GM12878 (cell line): ENCODE data around the gene LAS1L. TPM values are rescaled to one million over a fixed set of nuclear protein-coding genes. Genes with fewer than 3 reads are reported as not detected.

Source experiments
- JUND ChIP-seq: IDR thresholded peaks from 2 replicates; pipeline ENCODE4 v1.6.1; 2012; ENCODE audit warnings: low read depth, mild to moderate bottlenecking, low read length, improper control_type of control experiment, moderate library complexity
- MEF2B ChIP-seq: fragments of 450-650 bp; IDR thresholded peaks from 2 replicates; pipeline ENCODE4 v1.6.1; 2018; ENCODE audit warnings: mild to moderate bottlenecking, moderate library complexity; ENCODE audit not compliant: partially characterized antibody, poor library complexity, severe bottlenecking
- MXI1 ChIP-seq: fragments of 150-350 bp; IDR thresholded peaks from 2 replicates; pipeline ENCODE4 v1.6.1; 2011; ENCODE audit warnings: low read depth, mild to moderate bottlenecking, inconsistent platforms, low read length, improper control_type of control experiment
- PAX5 ChIP-seq: IDR thresholded peaks from 2 replicates; pipeline ENCODE4 v1.6.1; 2011; ENCODE audit warnings: low read depth, low read length, borderline replicate concordance
- SUPT20H ChIP-seq: IDR thresholded peaks from 2 replicates; pipeline ENCODE4 v1.6.1; 2011; ENCODE audit warnings: low read depth, mild to moderate bottlenecking, low read length, moderate library complexity, borderline replicate concordance; ENCODE audit not compliant: control insufficient read depth
- TCF7 ChIP-seq: IDR thresholded peaks from 2 replicates; pipeline ENCODE4 v1.6.1; 2014; ENCODE audit warnings: antibody characterized with exemption, borderline replicate concordance
- ZNF24 ChIP-seq: fragments of 450-650 bp; IDR thresholded peaks from 2 replicates; pipeline ENCODE4 v1.6.1; 2017; ENCODE audit warnings: antibody characterized with exemption, mild to moderate bottlenecking
- polyA plus RNA-seq, 11 experiments: library from polyadenylated mRNA; depleted of rRNA in 4 of 11; unstranded in 6 of 11; stranded (reverse) in 5 of 11; fragments of >200 nt; fragmentation: Nextera tagmentation in 4 of 11; fragmentation: Illumina TruSeq in 1 of 11; extraction: Ambion mirVana in 4 of 11; extraction: Trizol in 1 of 11; gene quantifications; 1 replicate in 1 of 11; 2 replicates in 10 of 11; pipeline versions ENCODE4 v1.2.1 to v1.2.3, GENCODE V29; 2011 to 2016; ENCODE audit warnings: inconsistent platforms in 2 of 11, missing spikeins in 2 of 11, low read depth in 1 of 11
- total RNA-seq, 4 experiments: library from RNA; depleted of rRNA in 3 of 4; stranded (reverse); fragments of >200 nt in 3 of 4; fragmentation: Illumina TruSeq in 1 of 4; extraction: Trizol in 1 of 4; gene quantifications; 2 replicates each; pipeline versions ENCODE4 v1.2.1 to v1.2.3, GENCODE V29; 2013 to 2021
- TF ChIP-seq, protein P1 (sequence below): IDR thresholded peaks from 2 replicates; pipeline ENCODE4 v1.6.1; 2011; ENCODE audit warnings: low read depth, mild to moderate bottlenecking, low read length, moderate library complexity, borderline replicate concordance; ENCODE audit errors: extremely low read depth
- TF ChIP-seq, protein P2 (sequence below): IDR thresholded peaks from 2 replicates; pipeline ENCODE4 v1.6.1; 2012; ENCODE audit warnings: low read length, inconsistent platforms
- TF ChIP-seq, protein P3 (sequence below): fragments of 450-650 bp; IDR thresholded peaks from 2 replicates; pipeline ENCODE4 v1.6.1; 2017; ENCODE audit warnings: mild to moderate bottlenecking
- TF ChIP-seq, protein P4 (sequence below): fragments of 450-650 bp; IDR thresholded peaks from 2 replicates; pipeline ENCODE4 v1.6.1; 2018; ENCODE audit warnings: borderline replicate concordance, mild to moderate bottlenecking; ENCODE audit not compliant: partially characterized antibody

The LAS1L gene
- total and polyA plus RNA-seq, 10 of the 15 experiments (the other 5 are each of a cell fraction or from before 2014, with no cell fraction given): 27.4 to 100 (median 56.4) TPM

GRCh38 chrX:65528293-65528692 lies 6.3 kb downstream of the LAS1L start (continued):
- TF ChIP-seq, protein P1, sequence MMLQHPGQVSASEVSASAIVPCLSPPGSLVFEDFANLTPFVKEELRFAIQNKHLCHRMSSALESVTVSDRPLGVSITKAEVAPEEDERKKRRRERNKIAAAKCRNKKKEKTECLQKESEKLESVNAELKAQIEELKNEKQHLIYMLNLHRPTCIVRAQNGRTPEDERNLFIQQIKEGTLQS: no peak
- TF ChIP-seq, protein P2, sequence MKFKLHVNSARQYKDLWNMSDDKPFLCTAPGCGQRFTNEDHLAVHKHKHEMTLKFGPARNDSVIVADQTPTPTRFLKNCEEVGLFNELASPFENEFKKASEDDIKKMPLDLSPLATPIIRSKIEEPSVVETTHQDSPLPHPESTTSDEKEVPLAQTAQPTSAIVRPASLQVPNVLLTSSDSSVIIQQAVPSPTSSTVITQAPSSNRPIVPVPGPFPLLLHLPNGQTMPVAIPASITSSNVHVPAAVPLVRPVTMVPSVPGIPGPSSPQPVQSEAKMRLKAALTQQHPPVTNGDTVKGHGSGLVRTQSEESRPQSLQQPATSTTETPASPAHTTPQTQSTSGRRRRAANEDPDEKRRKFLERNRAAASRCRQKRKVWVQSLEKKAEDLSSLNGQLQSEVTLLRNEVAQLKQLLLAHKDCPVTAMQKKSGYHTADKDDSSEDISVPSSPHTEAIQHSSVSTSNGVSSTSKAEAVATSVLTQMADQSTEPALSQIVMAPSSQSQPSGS: no peak
- TF ChIP-seq, protein P3, sequence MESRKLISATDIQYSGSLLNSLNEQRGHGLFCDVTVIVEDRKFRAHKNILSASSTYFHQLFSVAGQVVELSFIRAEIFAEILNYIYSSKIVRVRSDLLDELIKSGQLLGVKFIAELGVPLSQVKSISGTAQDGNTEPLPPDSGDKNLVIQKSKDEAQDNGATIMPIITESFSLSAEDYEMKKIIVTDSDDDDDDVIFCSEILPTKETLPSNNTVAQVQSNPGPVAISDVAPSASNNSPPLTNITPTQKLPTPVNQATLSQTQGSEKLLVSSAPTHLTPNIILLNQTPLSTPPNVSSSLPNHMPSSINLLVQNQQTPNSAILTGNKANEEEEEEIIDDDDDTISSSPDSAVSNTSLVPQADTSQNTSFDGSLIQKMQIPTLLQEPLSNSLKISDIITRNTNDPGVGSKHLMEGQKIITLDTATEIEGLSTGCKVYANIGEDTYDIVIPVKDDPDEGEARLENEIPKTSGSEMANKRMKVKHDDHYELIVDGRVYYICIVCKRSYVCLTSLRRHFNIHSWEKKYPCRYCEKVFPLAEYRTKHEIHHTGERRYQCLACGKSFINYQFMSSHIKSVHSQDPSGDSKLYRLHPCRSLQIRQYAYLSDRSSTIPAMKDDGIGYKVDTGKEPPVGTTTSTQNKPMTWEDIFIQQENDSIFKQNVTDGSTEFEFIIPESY: no peak
- TF ChIP-seq ZNF24 (no peak), PAX5 (no peak), SUPT20H (no peak), MEF2B (no peak), MXI1 (no peak), JUND (no peak), TCF7 (no peak)
- TF ChIP-seq, protein P4, sequence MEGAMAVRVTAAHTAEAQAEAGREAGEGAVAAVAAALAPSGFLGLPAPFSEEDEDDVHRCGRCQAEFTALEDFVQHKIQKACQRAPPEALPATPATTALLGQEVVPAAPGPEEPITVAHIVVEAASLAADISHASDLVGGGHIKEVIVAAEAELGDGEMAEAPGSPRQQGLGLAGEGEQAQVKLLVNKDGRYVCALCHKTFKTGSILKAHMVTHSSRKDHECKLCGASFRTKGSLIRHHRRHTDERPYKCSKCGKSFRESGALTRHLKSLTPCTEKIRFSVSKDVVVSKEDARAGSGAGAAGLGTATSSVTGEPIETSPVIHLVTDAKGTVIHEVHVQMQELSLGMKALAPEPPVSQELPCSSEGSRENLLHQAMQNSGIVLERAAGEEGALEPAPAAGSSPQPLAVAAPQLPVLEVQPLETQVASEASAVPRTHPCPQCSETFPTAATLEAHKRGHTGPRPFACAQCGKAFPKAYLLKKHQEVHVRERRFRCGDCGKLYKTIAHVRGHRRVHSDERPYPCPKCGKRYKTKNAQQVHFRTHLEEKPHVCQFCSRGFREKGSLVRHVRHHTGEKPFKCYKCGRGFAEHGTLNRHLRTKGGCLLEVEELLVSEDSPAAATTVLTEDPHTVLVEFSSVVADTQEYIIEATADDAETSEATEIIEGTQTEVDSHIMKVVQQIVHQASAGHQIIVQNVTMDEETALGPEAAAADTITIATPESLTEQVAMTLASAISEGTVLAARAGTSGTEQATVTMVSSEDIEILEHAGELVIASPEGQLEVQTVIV: no peak
